GM12875 (cell line): ENCODE data around the gene CERK.

Experiments
- H3K4me3 ChIP-seq: one replicate; pipeline ENCODE4 v1.5.1; 2011; ENCODE audit warnings: low read depth, low read length, control low read depth
- TF ChIP-seq, protein P1 (sequence below): IDR thresholded peaks from 2 replicates; pipeline ENCODE4 v1.5.1; 2011; ENCODE audit warnings: low read depth, mild to moderate bottlenecking, control low read depth, inconsistent platforms, low read length, moderate library complexity, borderline replicate concordance; ENCODE audit not compliant: insufficient read depth

CERK gene

DNA sequence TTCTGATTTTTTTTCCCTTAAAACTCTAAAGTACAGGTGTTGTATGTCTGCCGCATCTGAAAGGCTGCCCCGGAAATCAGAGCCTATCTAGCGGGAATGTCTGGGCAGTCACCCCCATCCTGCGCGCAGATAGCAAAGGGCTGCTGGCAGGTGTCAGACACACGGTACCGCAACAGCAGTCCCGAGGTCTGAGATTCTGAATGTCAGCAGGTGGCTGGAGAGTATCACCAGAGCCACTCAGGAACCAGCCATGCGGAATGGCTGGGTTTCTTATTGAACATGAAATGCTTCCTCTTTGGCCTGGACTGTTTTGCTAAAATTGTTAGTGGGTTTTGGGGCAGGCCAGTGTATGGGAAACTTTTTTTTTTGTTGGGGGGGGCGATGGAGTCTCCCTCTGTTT, 53.3 kb downstream of the CERK start:
- no peak overlapping the region for H3K4me3 ChIP-seq
- TF ChIP-seq, protein P1, sequence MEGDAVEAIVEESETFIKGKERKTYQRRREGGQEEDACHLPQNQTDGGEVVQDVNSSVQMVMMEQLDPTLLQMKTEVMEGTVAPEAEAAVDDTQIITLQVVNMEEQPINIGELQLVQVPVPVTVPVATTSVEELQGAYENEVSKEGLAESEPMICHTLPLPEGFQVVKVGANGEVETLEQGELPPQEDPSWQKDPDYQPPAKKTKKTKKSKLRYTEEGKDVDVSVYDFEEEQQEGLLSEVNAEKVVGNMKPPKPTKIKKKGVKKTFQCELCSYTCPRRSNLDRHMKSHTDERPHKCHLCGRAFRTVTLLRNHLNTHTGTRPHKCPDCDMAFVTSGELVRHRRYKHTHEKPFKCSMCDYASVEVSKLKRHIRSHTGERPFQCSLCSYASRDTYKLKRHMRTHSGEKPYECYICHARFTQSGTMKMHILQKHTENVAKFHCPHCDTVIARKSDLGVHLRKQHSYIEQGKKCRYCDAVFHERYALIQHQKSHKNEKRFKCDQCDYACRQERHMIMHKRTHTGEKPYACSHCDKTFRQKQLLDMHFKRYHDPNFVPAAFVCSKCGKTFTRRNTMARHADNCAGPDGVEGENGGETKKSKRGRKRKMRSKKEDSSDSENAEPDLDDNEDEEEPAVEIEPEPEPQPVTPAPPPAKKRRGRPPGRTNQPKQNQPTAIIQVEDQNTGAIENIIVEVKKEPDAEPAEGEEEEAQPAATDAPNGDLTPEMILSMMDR: no peak

DNA sequence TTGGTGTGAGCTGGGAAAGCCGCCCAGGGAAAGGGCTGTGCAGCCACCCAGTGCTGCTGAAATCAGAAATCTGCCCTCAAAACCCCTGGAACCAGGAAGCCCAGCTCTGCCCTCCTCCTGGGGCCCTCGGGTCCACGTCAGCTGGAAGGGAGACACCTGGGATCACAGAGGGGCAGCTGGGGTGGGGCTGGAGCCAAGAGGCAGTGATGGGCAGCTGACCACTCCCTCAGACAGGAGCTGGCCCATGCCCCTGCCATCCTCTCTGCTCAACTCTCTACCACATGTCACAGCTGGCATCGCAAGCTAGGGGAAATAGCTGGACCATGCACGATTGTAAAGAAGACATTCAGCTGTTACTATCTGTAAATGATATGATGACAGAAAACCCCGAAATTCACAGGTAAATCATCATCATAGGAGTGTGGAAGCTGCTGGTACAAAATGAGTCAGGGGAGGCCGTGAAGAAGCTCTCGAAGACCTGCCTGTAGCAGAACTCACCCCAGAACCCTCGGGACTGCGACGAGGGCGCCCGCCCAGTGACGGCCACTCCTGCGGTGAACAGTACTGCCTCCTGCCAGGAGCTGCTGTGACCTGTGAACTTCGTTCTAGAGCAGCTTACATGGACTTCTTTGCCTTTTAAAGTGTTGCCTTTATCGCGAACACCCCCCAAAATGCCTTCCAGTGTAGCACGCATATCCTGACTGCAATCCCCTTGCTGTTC, 55.9 kb downstream of the CERK start:
- no peak overlapping the region for H3K4me3 ChIP-seq
- TF ChIP-seq, protein P1: no peak

DNA sequence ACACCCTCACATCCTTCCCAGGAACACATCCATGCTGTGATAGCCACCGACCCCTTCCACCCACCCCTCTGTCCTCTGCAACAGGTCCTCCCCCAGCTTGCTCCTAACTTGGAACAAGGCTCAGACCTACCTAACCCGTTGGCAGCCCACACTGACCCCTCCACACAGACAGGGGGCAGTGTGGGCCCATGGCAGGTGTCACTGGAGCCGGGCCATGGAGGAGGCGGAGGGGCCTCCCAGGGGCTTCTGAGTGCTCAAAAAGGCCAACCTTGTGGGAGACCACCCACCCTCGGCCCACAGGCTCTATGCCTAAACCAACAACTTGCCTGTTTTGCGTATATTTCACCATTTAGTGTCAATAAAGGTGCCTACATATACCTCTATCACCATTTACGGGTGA, 57.0 kb downstream of the CERK start:
- TF ChIP-seq, protein P1: peak; percentile 76

DNA sequence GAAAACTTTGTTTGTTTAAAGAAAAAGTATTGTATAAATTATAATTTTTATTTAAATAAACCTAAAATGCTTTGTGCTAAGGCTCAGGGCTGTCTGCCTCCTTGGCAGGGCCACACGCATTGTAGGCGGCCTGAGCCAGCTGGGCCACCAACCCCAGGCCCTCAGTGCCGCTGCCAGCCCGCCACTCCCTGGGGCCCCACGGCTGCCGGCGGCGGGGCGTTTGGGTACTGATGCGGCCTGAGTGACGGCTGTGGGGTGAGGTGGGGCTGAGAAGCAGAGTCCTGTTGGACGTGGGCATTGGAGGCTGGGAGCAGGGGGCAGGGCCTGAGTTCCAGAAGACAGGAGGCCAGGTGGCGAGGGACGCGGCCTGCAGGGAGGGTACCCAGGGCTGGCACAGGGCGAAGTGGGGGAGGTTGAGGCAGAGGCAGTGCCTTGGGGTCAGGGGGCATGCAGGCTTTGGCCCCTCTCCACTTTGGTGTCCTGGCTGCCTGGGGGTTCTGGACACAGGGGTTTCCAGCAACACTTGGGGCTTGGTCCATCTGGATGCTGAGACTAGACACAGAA, 58.3 kb downstream of the CERK start:
- TF ChIP-seq, protein P1: no peak
- no peak overlapping the region for H3K4me3 ChIP-seq

More for the DNA sequence above, 57.0 kb downstream of the CERK start:
- no peak overlapping the region for H3K4me3 ChIP-seq

DNA sequence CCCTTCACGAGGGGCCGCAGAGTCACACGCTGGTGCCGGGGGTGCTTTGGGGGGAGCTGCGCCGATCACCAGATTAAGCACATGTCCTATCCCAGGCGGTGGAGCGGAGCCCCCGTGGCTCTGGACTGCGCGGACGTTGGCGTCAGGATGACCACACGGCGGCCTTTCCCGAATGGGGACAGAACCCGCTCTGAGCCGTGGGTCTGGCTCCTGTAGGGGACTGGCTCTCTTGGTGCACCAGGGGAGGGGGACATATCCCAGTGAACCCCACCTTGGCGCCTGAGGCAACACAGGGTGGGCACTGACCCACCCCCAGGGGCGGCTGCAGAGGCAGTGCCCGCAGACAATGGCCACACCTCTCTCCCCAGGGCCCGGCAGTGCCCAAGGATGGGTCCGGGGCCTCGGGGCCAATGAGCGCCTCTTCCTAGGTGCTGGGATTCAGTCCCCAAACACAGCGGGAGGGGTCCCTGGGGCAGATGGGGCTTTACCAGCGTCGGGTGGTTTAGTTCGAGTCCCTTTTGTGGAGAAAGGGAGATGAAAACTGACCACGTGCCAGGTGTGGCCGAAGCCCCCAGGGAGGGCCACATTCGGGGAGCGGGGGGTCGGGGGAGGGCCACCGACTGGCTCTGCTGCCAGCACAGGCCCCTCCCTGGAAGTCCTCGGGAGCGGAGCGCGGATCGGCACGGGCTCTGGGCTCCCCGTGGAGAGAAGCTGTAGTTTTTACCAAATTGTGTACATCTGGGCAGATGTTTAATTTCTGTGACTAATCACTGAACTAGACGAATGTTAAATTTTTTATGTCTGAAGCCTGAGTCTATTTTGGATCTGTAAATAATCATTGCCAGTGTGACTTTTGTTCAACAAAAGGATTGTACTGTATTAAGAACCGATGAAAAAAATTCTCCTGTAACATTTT, 59.0 kb downstream of the CERK start:
- TF ChIP-seq, protein P1: no peak
- H3K4me3 ChIP-seq: no peak overlapping the region

DNA sequence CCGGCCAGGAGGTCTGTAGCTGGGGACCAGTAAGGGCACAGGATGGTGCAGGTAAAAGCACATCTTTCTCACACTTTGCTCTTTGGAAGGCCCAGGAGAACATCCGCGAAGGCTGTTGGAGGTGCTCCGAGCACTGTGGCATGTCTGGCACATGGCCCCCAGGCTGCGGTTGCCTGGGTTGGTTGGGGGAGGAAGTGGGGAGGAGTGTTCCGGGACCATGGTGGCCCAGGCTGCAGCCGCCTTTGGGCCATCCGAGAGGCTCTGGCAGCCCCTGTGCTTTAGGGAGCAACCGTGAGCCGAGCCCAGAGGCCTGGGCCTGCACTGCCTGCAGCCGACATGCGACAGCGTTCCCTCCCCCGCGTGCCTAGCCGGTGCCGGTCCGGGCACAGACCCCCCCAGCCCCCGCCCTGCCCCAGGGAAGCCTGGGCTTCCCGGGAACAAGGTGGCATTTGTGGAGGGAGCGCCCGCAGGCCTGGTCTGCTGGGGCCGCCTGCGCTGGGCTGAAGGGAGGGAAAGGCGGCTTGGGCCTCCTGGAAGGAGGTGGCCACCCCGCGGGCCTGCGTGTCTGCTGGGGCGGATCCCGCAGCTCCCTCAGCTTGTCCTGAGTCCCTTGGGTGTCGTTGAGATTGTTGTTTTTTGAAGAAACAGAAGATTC, 59.9 kb downstream of the CERK start:
- TF ChIP-seq, protein P1: no peak
- no peak overlapping the region for H3K4me3 ChIP-seq
